Melanocyte of skin (primary cell): ENCODE data around the gene THUMPD3. TPM values are rescaled to one million over a fixed set of nuclear protein-coding genes. Genes with fewer than 3 reads are reported as not detected.

Experiments used
- total RNA-seq, 2 donors: library from RNA; depleted of rRNA; stranded (reverse); fragments of >200 nt; gene quantifications; 2 replicates each; pipeline ENCODE4 v1.2.3, GENCODE V29; 2012

The THUMPD3 gene
- total RNA-seq: 10 to 100 TPM; 36.1 to 45.6 TPM

GRCh38 chr3:9362731-9363530 lies at the start of gene THUMPD3:
THUMPD3 (plus strand) TSS chr3:9363054; CDS start chr3:9365069, 2,015 bp downstream.

DNA sequence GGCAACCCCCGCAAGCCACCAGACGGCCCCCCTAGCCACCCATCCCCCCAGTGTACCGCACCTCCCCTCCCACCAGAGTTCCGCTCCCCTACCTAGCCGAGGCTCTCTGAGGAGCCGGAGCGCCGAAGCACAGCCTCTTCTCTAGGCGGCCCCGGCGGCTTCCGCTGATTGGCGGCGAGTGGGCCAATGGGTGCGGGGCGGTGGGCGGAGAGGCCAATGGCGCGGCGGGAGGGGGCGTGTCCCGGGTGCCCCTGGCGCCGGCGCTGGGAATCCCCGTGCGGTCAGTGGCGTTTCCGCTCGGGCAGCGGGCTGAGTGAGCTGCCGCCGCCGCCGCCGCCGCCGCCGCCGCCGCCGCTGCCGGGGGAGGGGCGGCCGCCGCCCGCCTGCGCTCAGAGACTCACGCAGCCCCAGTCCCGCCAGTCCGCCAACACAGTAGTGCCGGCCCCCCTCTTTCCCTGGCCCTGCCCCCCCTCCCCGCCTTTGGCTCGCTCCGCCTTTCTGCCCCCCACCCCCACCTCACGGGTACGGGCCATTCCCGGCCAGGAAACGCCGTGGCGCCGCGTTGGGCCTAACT lies 34.6 kb downstream of the THUMPD3 start, which contains the start of gene SETD5:
SETD5 (plus strand) TSS at position 284 of the 574 bp plus-strand sequence. CDS start 31,324 bp downstream, outside the sequence.

Other genes with a start within 250 kb of the THUMPD3 start
- 1 to 10 TPM; 3.0 to 8.3 TPM for gene SRGAP3, start 113.4 kb upstream of the THUMPD3 start, total RNA-seq
- 10 to 100 TPM; 86.7 to 98.2 TPM for gene SETD5, start 34.6 kb downstream of the THUMPD3 start, total RNA-seq
- not detected for gene LHFPL4, start 190.8 kb downstream of the THUMPD3 start, total RNA-seq